Upper lobe of left lung (tissue), 6 donors: ENCODE data around the gene PIGB. TPM values are rescaled to one million over a fixed set of nuclear protein-coding genes. Genes with fewer than 3 reads are reported as not detected.
A peak's percentile ranks its signal among the peaks of the same experiment; 100 is the strongest.
"Not testable (repeated sequence)": the region's sequence is repeated elsewhere in the genome, so short reads cannot be mapped to it uniquely, and the experiment has no call there.

ENCODE experiments used
- ATAC-seq, 2 donors: fragments of 200-7000 bp; cut with Tn5 transposase; one replicate each; pipeline ENCODE4 v1.9.1; 2022; ENCODE audit warnings: mild to moderate bottlenecking in 2 of 2, moderate library complexity in 2 of 2; ENCODE audit not compliant: low FRiP score in 2 of 2
- DNase-seq, 2 donors: peaks; one replicate each; pipeline ENCODE4 v3.0.0-alpha.2; 2019 to 2020
- H3K27ac ChIP-seq, 4 donors: fragments of 200-600 bp; sonication (generic); one replicate each; pipeline ENCODE4 v1.5.1; 2016 to 2019
- H3K27me3 ChIP-seq, 4 donors: fragments of 200-600 bp; sonication (generic); one replicate each; pipeline ENCODE4 v1.5.1; 2017 to 2019
- H3K36me3 ChIP-seq, 4 donors: fragments of 200-600 bp; sonication (generic); one replicate each; pipeline ENCODE4 v1.5.1; 2016 to 2019
- H3K4me1 ChIP-seq, 4 donors: fragments of 200-600 bp; sonication (generic); one replicate each; pipeline ENCODE4 v1.5.1; 2018 to 2019
- H3K4me3 ChIP-seq, 4 donors: fragments of 200-600 bp; sonication (generic); one replicate each; pipeline ENCODE4 v1.5.1; 2017 to 2019; ENCODE audit warnings: mild to moderate bottlenecking in 2 of 4, moderate library complexity in 1 of 4
- H3K9me3 ChIP-seq, 4 donors: fragments of 200-600 bp; sonication (generic); one replicate each; pipeline ENCODE4 v1.5.1; 2018 to 2019
- EP300 ChIP-seq, 4 donors: sonication (generic); formaldehyde crosslinking; IDR thresholded peaks; one replicate each; pipeline ENCODE4 v1.5.1; 2017; ENCODE audit warnings: antibody characterized with exemption in 4 of 4, control low read depth in 2 of 4
- POLR2A ChIP-seq, 4 donors: fragments of 450-650 bp; IDR thresholded peaks; one replicate each; pipeline ENCODE4 v1.5.1; 2016 to 2017; ENCODE audit warnings: antibody characterized with exemption in 4 of 4, mild to moderate bottlenecking in 2 of 4
- POLR2AphosphoS5 ChIP-seq, 2 donors: sonication (generic); formaldehyde crosslinking; IDR thresholded peaks; one replicate each; pipeline ENCODE4 v1.5.1; 2017; ENCODE audit warnings: antibody characterized with exemption in 2 of 2
- WGBS, 2 donors: methylation state at CpG; one replicate each; pipeline ENCODE4 v1.1.5; 2017 to 2018; 5-methylcytosine and 5-hydroxymethylcytosine counted together
- total RNA-seq, 6 donors: library from RNA; depleted of rRNA in 4 of 6; stranded (reverse); fragments of >200 nt in 4 of 6; gene quantifications; one replicate each; pipeline versions ENCODE4 v1.1.0 to v1.2.1, GENCODE V29; 2016 to 2021
- TF ChIP-seq, protein P1 (sequence below), 6 experiments: fragments of 450-650 bp in 4 of 6; fragments of 200-600 bp in 2 of 6; sonication (generic) in 2 of 6; IDR thresholded peaks; one replicate each; pipeline ENCODE4 v1.5.1; 2016 to 2019; ENCODE audit warnings: antibody characterized with exemption in 6 of 6
- donor health status: DM: no; HTN: no; CAD: no; lungs with moderate emphysema.
- donor health status: DM: no; HTN: yes; CAD: no; lungs with severe emphysema.

PIGB gene
- total RNA-seq, 6 donors from 2014 or later: 3.0 to 14.7 (median 9.3) TPM

DNA sequence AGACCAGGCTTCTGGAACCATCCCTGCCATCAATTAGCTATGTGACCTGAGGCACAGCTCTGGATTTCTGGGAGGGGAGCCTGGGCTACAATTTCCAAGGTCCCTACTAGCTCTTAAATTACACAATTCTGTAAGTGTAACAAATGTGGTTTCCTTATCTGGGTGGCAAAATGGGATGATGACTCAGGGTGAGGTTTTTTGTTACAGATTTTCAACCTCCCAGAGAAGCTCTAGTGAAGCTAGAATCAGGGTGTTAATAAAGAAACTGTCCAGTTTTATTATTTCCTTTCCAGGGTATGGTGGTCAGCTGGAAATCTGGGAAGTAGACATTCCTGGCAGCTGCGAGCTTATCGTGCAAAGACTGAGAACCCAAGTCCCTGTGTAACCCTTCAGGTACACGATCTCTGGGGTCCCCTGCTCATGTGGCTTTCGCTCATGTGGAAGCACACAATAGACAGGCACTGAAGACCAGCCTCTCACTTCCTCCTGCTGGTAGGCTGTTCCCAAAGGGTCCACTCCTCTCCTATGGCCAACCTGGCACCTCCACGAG lies 36.7 kb upstream of the PIGB start:
- H3K4me1 ChIP-seq: peaks cover 69 to 80% (median 73%) of the 10 kb centered on the region in 4 donors
- DNase-seq: peak in 1 of 2 donors; percentile 41
- no peaks in the 10 kb centered on the region for H3K27me3 ChIP-seq
- H3K9me3 ChIP-seq: no peaks in the 10 kb centered on the region
- H3K4me3 ChIP-seq: no peak overlapping the region
- WGBS, 2 donors: 48 to 56% methylated on average over 5 of the region's 5 CpGs
- TF ChIP-seq POLR2A (IDR thresholded peaks at IDR 0.05) (no peak), EP300 (IDR thresholded peaks at IDR 0.05) (no peak)
- TF ChIP-seq, protein P1, sequence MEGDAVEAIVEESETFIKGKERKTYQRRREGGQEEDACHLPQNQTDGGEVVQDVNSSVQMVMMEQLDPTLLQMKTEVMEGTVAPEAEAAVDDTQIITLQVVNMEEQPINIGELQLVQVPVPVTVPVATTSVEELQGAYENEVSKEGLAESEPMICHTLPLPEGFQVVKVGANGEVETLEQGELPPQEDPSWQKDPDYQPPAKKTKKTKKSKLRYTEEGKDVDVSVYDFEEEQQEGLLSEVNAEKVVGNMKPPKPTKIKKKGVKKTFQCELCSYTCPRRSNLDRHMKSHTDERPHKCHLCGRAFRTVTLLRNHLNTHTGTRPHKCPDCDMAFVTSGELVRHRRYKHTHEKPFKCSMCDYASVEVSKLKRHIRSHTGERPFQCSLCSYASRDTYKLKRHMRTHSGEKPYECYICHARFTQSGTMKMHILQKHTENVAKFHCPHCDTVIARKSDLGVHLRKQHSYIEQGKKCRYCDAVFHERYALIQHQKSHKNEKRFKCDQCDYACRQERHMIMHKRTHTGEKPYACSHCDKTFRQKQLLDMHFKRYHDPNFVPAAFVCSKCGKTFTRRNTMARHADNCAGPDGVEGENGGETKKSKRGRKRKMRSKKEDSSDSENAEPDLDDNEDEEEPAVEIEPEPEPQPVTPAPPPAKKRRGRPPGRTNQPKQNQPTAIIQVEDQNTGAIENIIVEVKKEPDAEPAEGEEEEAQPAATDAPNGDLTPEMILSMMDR (IDR thresholded peaks at IDR 0.05): no peak
- H3K36me3 ChIP-seq: no peaks in the 10 kb centered on the region
- peak overlapping the region; percentile 64 to 85 (median 79) for H3K27ac ChIP-seq
- peak; percentile 46 to 70 for ATAC-seq

- Histone ChIP-seq H3K27me3 (no peaks in the 10 kb centered on the region), H3K9me3 (no peaks in the 10 kb centered on the region), H3K4me1 (peaks cover 68 to 79% (median 70%) of the 10 kb centered on the region in 4 donors), H3K4me3 (no peak overlapping the region), H3K36me3 (no peaks in the 10 kb centered on the region), H3K27ac (peak overlapping the region; percentile 64 to 85 (median 79))
- WGBS, 2 donors: 45 to 50% methylated on average over 6 of the region's 6 CpGs
- DNase-seq: peak in 1 of 2 donors; percentile 84
- peak; percentile 28 to 88 for ATAC-seq
- TF ChIP-seq EP300 (IDR thresholded peaks at IDR 0.05) (no peak), POLR2A (IDR thresholded peaks at IDR 0.05) (peak in 1 of 4 donors; percentile 26), POLR2AphosphoS5 (IDR thresholded peaks at IDR 0.05) (peak in 1 of 2 donors; percentile 41)
- TF ChIP-seq, protein P1 (IDR thresholded peaks at IDR 0.05): no peak
These were observed 35.5 kb upstream of the PIGB start for GRCh38 chr15:55283379-55284147.

- no peak for DNase-seq
- no peaks in the 10 kb centered on the region for H3K36me3 ChIP-seq
- peak overlapping the region in 1 of 4 donors; percentile 4 for H3K4me3 ChIP-seq
- no peaks in the 10 kb centered on the region for H3K9me3 ChIP-seq
- TF ChIP-seq, protein P1 (IDR thresholded peaks at IDR 0.05): no peak
- no peak for TF ChIP-seq POLR2AphosphoS5 (IDR thresholded peaks at IDR 0.05)
- no peak for TF ChIP-seq EP300 (IDR thresholded peaks at IDR 0.05)
- no peak for TF ChIP-seq POLR2A (IDR thresholded peaks at IDR 0.05)
- 63 to 81% methylated on average over 1 of the region's 1 CpG for WGBS, 2 donors
- H3K27me3 ChIP-seq: no peaks in the 10 kb centered on the region
- no peak for ATAC-seq
- H3K27ac ChIP-seq: peak overlapping the region; percentile 64 to 85 (median 79)
- H3K4me1 ChIP-seq: peaks cover 61 to 76% (median 65%) of the 10 kb centered on the region in 4 donors
These were observed 34.6 kb upstream of the PIGB start for GRCh38 chr15:55284426-55284825.

- not testable (repeated sequence) for H3K4me3 ChIP-seq, H3K27me3 ChIP-seq, DNase-seq, ATAC-seq, H3K36me3 ChIP-seq, H3K9me3 ChIP-seq
- WGBS, 2 donors: 92 to 99% methylated on average over 10 of the region's 10 CpGs
- H3K4me1 ChIP-seq: peaks cover 53 to 64% (median 57%) of the 10 kb centered on the region in 4 donors
- peak overlapping the region in 3 of 4 donors; percentile 12 to 99 (median 79) for H3K27ac ChIP-seq
These were observed 32.4 kb upstream of the PIGB start for GRCh38 chr15:55286442-55287189.
